HepG2 (cell line): ENCODE measurements around the gene CYP4X1. TPM values are rescaled to one million over a fixed set of nuclear protein-coding genes. Genes with fewer than 3 reads are reported as not detected.

ENCODE experiments used
- ATAC-seq: fragments of 200-7000 bp; cut with Tn5 transposase; 3 replicates; pipeline ENCODE4 v1.9.1; 2020; ENCODE audit warnings: mild to moderate bottlenecking, moderate library complexity
- BruUV-seq: library from RNA; stranded (reverse); fragments of 400-500 nt; replicated peaks from 2 replicates; lab custom pipeline; 2021; lab: Mats Ljungman, UMichigan
- CTCF ChIA-PET: fragments of 300-600 bp; formaldehyde crosslinking; extraction: SDS; loops from one replicate; lab custom pipeline; 2021; ENCODE audit warnings: low total read pairs, inconsistent platforms, low intra/inter-chr PET ratio; lab: Yijun Ruan, JAX
- POLR2A ChIA-PET: fragments of 350-600 bp; sonication (Branson Sonifier 250); formaldehyde crosslinking; loops from one replicate; lab custom pipeline; 2020; ENCODE audit warnings: antibody characterized with exemption, inconsistent platforms; lab: Yijun Ruan, JAX
- DNase-seq: peaks from one replicate; pipeline ENCODE4 v3.0.0-alpha.2; 2015; ENCODE audit warnings: low spot score
- FAIRE-seq: peaks from 3 replicates; lab custom pipeline; 2011; peaks lifted over from hg19 to GRCh38; lab: Jason Lieb, UNC
- H2AFZ ChIP-seq: one replicate; pipeline ENCODE4 v1.6.1; 2011; ENCODE audit warnings: low read length, inconsistent platforms
- H3K27ac ChIP-seq: fragments of 300-600 bp; 3 replicates; pipeline ENCODE4 v1.8.0; 2011; ENCODE audit warnings: mixed run types, mild to moderate bottlenecking, mixed read lengths, low read length, inconsistent platforms; ENCODE audit not compliant: insufficient read depth; ENCODE audit errors: extremely low read length
- H3K27me3 ChIP-seq, 2 experiments: fragments of 200-600 bp in 1 of 2; 2 replicates in 1 of 2; 3 replicates in 1 of 2; pipeline versions ENCODE4 v1.6.0 to v1.8.0; 2011; ENCODE audit warnings: low read length in 2 of 2, mild to moderate bottlenecking in 2 of 2, moderate library complexity in 2 of 2, inconsistent platforms in 1 of 2; ENCODE audit not compliant: insufficient read depth in 2 of 2, control insufficient read depth in 1 of 2
- H3K36me3 ChIP-seq, 2 experiments: fragments of 200-600 bp in 1 of 2; replicated peaks in 1 of 2; 2 replicates in 1 of 2; 3 replicates in 1 of 2; pipeline versions ENCODE4 v1.5.1 to v1.8.0; 2011; ENCODE audit warnings: low read length in 2 of 2, inconsistent platforms in 1 of 2; ENCODE audit not compliant: insufficient read depth in 2 of 2, control insufficient read depth in 1 of 2
- H3K4me1 ChIP-seq: 2 replicates; pipeline ENCODE4 v1.5.1; 2012; ENCODE audit warnings: low read length, inconsistent platforms; ENCODE audit not compliant: insufficient read depth
- H3K4me2 ChIP-seq: 2 replicates; pipeline ENCODE4 v1.6.0; 2011; ENCODE audit warnings: low read depth, low read length, inconsistent platforms
- H3K4me3 ChIP-seq, 3 experiments: fragments of 200-600 bp in 1 of 3; sonication (generic), shearing (Covaris generic) in 1 of 3; replicated peaks in 1 of 3; 2 replicates each; pipeline ENCODE4 v1.5.1; 2011 to 2016; ENCODE audit warnings: low read length in 3 of 3, inconsistent platforms in 2 of 3, low read depth in 2 of 3, mild to moderate bottlenecking in 2 of 3, control low read depth in 1 of 3, mixed read lengths in 1 of 3; ENCODE audit not compliant: insufficient read depth in 1 of 3
- H3K79me2 ChIP-seq: one replicate; pipeline ENCODE4 v1.6.1; 2011; ENCODE audit warnings: low read length, inconsistent platforms; ENCODE audit not compliant: insufficient read depth
- H3K9ac ChIP-seq: 2 replicates; pipeline ENCODE4 v1.6.0; 2011; ENCODE audit warnings: mild to moderate bottlenecking, low read depth, low read length, inconsistent platforms; ENCODE audit not compliant: insufficient read depth
- H3K9me3 ChIP-seq: 2 replicates; pipeline ENCODE4 v1.5.1; 2012; ENCODE audit warnings: mild to moderate bottlenecking, low read length
- H4K20me1 ChIP-seq: 2 replicates; pipeline ENCODE4 v1.6.0; 2011; ENCODE audit warnings: inconsistent platforms, mild to moderate bottlenecking, low read length, moderate library complexity; ENCODE audit not compliant: insufficient read depth
- BHLHE40 ChIP-seq: IDR thresholded peaks from 2 replicates; pipeline ENCODE4 v1.6.1; 2011; ENCODE audit warnings: low read length, improper control_type of control experiment
- ELF3 ChIP-seq: IDR thresholded peaks from 2 replicates; pipeline ENCODE4 v1.6.1; 2016; ENCODE audit warnings: missing genetic modification reagents, missing compliant biosample characterization
- MTA1 ChIP-seq: sonication (generic); formaldehyde crosslinking; IDR thresholded peaks from 2 replicates; pipeline ENCODE4 v1.4.0; 2020; ENCODE audit warnings: missing genetic modification reagents, mild to moderate bottlenecking, borderline replicate concordance
- NONO ChIP-seq, 2 experiments: fragments of 450-650 bp in 1 of 2; sonication (generic) in 1 of 2; formaldehyde crosslinking in 1 of 2; IDR thresholded peaks in 1 of 2; conservative IDR thresholded peaks in 1 of 2; 2 replicates each; pipeline versions ENCODE4 v1.6.1 to v1.8.0; 2017 to 2022; ENCODE audit warnings: mild to moderate bottlenecking in 1 of 2, missing genetic modification reagents in 1 of 2, moderate library complexity in 1 of 2
- POLR2AphosphoS2 ChIP-seq: IDR thresholded peaks from 2 replicates; pipeline ENCODE4 v1.6.1; 2011; ENCODE audit warnings: low read depth, low read length, improper control_type of control experiment
- PTBP1 ChIP-seq: fragments of 200-400 bp; formaldehyde crosslinking; IDR thresholded peaks from 2 replicates; pipeline ENCODE4 v1.6.1; 2018; ENCODE audit warnings: low read length, low read depth; ENCODE audit not compliant: poor library complexity, severe bottlenecking
- SMARCC2 ChIP-seq: fragments of 450-650 bp; IDR thresholded peaks from 2 replicates; pipeline ENCODE4 v1.6.1; 2017; ENCODE audit warnings: antibody characterized with exemption, mild to moderate bottlenecking
- SRF ChIP-seq: IDR thresholded peaks from 2 replicates; pipeline ENCODE4 v1.6.1; 2011; ENCODE audit warnings: mild to moderate bottlenecking, low read depth, low read length, moderate library complexity
- SRSF9 ChIP-seq: fragments of 200-400 bp; formaldehyde crosslinking; IDR thresholded peaks from 2 replicates; pipeline ENCODE4 v1.6.1; 2018; ENCODE audit warnings: borderline replicate concordance, mild to moderate bottlenecking, low read depth, low read length; ENCODE audit not compliant: insufficient read depth, poor library complexity, severe bottlenecking
- ZNF550 ChIP-seq: sonication (generic); formaldehyde crosslinking; IDR thresholded peaks from 2 replicates; pipeline ENCODE4 v1.4.0; 2020; ENCODE audit warnings: mild to moderate bottlenecking, missing genetic modification reagents, borderline replicate concordance
- ZNF567 ChIP-seq: sonication (generic); formaldehyde crosslinking; IDR thresholded peaks from 2 replicates; pipeline ENCODE4 v1.8.1; 2023; ENCODE audit warnings: mild to moderate bottlenecking, missing genetic modification reagents, borderline replicate concordance
- ZNF850 ChIP-seq: sonication (generic); formaldehyde crosslinking; conservative IDR thresholded peaks from 2 replicates; pipeline ENCODE4 v1.9.0; 2021; ENCODE audit warnings: mild to moderate bottlenecking, missing genetic modification reagents
- WGBS: methylation state at CpG from one replicate; pipeline ENCODE4 v1.1.6; 2017; ENCODE audit warnings: low lambda C conversion rate; 5-methylcytosine and 5-hydroxymethylcytosine counted together
- in situ Hi-C: cut with HindIII; loops from 2 replicates; pipeline ENCODE4 v1.10.0; 2017; ENCODE audit warnings: low pct_unique_long_range_greater_than_20kb; ENCODE audit not compliant: extremely low pct_ligation_motif_present
- intact Hi-C: fragments of 100-400 bp; cut with micrococcal nuclease; formaldehyde crosslinking; loops from one replicate; pipeline ENCODE4 v1.10.0; 2022; ENCODE audit not compliant: unreplicated experiment
- polyA plus RNA-seq, 8 experiments: library from polyadenylated mRNA; depleted of rRNA in 3 of 8; stranded (reverse) in 7 of 8; unstranded in 1 of 8; fragments of >200 nt; fragmentation: Illumina TruSeq in 4 of 8; extraction: Trizol in 4 of 8; gene quantifications; 2 replicates each; pipeline versions ENCODE4 v1.2.1 to v1.2.3, GENCODE V29; 2011 to 2016; ENCODE audit warnings: low read depth in 4 of 8, missing spikeins in 1 of 8, mixed read lengths in 1 of 8; ENCODE audit not compliant: insufficient read depth in 1 of 8
- total RNA-seq, 5 experiments: library from RNA; depleted of rRNA; stranded (reverse); fragments of >200 nt; fragmentation: Illumina TruSeq; extraction: Trizol; gene quantifications; 2 replicates each; pipeline ENCODE4 v1.2.3, GENCODE V29; 2016; ENCODE audit warnings: low read depth in 1 of 5
- TF ChIP-seq, protein P1 (sequence below): sonication (generic); formaldehyde crosslinking; IDR thresholded peaks from 2 replicates; pipeline ENCODE4 v1.4.0; 2020; ENCODE audit warnings: low read depth, mild to moderate bottlenecking, missing genetic modification reagents
- TF ChIP-seq, protein P2 (sequence below): sonication (generic); formaldehyde crosslinking; IDR thresholded peaks from 2 replicates; pipeline ENCODE4 v1.5.1; 2020; ENCODE audit warnings: mild to moderate bottlenecking, missing genetic modification reagents

Gene CYP4X1
- total and polyA plus RNA-seq, 2 of the 13 experiments (the other 11 are each of a cell fraction or from before 2014, with no cell fraction given), result 0.07 TPM; not detected in 1

DNA sequence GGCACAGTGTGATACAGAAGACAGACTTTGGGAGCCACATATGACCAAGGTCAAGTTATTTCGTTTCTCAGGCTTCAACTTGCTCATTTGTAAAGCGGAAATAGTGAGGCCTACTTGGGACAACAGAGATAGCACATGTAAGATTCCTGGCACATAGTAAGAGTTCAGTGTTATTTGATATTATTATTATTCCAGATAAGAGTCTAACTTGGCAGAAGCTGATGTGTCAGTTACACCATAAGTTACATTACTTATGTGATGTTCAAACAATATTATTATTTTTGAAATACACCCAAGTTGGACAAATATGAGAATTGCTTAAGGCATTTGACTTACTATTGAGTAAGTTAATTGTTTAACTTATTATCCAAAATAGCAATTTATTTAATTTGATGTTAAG is 10.2 kb upstream of the CYP4X1 start:
- no peak for DNase-seq
- POLR2A ChIA-PET, result no interaction called here
- no peaks in the 10 kb centered on the region; a peak in 1 of 5 replicates for H3K27me3 ChIP-seq
- CTCF ChIA-PET, result no interaction called here
- in situ Hi-C loops (no loop called here), intact Hi-C loops (no loop called here)
- no peak overlapping the region for H3K9ac ChIP-seq
- no peak overlapping the region for H3K27ac ChIP-seq
- H3K4me2 ChIP-seq, result no peak overlapping the region
- WGBS, result 45% methylated on average over 2 of the region's 2 CpGs
- H3K36me3 ChIP-seq, result no peaks in the 10 kb centered on the region
- TF ChIP-seq ZNF567, result no peak
- TF ChIP-seq PTBP1, result no peak
- no peak for TF ChIP-seq BHLHE40
- no peak for TF ChIP-seq NONO (IDR thresholded peaks at IDR 0.05)
- no peak for TF ChIP-seq NONO (CRISPR knock-in tag; conservative IDR thresholded peaks at IDR 0.05)
- TF ChIP-seq ZNF850, result no peak
- no peaks in the 10 kb centered on the region for H3K9me3 ChIP-seq
- BruUV-seq, result no TSS peak
- no peak overlapping the region for H3K4me3 ChIP-seq
- H3K4me1 ChIP-seq, result no peaks in the 10 kb centered on the region
- no peak for ATAC-seq
- H3K79me2 ChIP-seq, result no peaks in the 10 kb centered on the region
- FAIRE-seq, result no peak
- no peaks in the 10 kb centered on the region for H4K20me1 ChIP-seq
- no peak overlapping the region for H2AFZ ChIP-seq

DNA sequence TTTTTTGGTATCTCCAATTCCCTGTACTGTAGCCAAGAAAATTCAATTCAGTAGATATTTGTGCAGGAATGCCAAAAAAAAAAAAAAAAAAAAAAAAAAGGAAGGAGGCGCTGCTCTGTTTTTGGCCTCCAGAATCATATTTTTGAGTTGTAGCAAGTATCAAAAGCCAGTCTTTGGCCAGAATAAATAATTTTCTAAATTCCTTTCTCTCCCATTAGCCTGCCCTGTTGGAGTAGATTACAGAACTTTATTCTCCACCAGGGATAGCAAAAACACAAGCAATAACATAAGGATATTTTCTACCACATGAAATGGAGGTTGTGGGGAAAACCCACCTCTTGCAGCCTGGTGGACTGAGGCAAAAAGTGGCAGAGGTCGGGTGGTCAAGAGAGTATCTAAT is 2.4 kb upstream of the CYP4X1 start:
- FAIRE-seq, result no peak
- ATAC-seq, result no peak
- Histone ChIP-seq H3K4me3 (no peak overlapping the region), H3K9me3 (no peaks in the 10 kb centered on the region), H3K27ac (no peak overlapping the region), H4K20me1 (no peaks in the 10 kb centered on the region), H2AFZ (no peak overlapping the region), H3K27me3 (no peaks in the 10 kb centered on the region; a peak in 1 of 5 replicates), H3K4me1 (no peaks in the 10 kb centered on the region), H3K9ac (no peak overlapping the region), H3K36me3 (no peaks in the 10 kb centered on the region), H3K4me2 (no peak overlapping the region), H3K79me2 (no peaks in the 10 kb centered on the region)
- no peak for DNase-seq
- BruUV-seq, result no TSS peak
- in situ Hi-C loops, result no loop called here
- ChIA-PET CTCF (no interaction called here), POLR2A (no interaction called here)
- intact Hi-C loops, result no loop called here
- WGBS, result 5% methylated on average over 2 of the region's 2 CpGs
- TF ChIP-seq ZNF550, result no peak
- TF ChIP-seq POLR2AphosphoS2, result no peak
- TF ChIP-seq, protein P1, sequence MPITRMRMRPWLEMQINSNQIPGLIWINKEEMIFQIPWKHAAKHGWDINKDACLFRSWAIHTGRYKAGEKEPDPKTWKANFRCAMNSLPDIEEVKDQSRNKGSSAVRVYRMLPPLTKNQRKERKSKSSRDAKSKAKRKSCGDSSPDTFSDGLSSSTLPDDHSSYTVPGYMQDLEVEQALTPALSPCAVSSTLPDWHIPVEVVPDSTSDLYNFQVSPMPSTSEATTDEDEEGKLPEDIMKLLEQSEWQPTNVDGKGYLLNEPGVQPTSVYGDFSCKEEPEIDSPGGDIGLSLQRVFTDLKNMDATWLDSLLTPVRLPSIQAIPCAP, result no peak
- no peak for TF ChIP-seq SRSF9
- no peak for TF ChIP-seq SRF
- no peak for TF ChIP-seq MTA1
- TF ChIP-seq ELF3, result no peak
- TF ChIP-seq SMARCC2, result no peak
- TF ChIP-seq, protein P2, sequence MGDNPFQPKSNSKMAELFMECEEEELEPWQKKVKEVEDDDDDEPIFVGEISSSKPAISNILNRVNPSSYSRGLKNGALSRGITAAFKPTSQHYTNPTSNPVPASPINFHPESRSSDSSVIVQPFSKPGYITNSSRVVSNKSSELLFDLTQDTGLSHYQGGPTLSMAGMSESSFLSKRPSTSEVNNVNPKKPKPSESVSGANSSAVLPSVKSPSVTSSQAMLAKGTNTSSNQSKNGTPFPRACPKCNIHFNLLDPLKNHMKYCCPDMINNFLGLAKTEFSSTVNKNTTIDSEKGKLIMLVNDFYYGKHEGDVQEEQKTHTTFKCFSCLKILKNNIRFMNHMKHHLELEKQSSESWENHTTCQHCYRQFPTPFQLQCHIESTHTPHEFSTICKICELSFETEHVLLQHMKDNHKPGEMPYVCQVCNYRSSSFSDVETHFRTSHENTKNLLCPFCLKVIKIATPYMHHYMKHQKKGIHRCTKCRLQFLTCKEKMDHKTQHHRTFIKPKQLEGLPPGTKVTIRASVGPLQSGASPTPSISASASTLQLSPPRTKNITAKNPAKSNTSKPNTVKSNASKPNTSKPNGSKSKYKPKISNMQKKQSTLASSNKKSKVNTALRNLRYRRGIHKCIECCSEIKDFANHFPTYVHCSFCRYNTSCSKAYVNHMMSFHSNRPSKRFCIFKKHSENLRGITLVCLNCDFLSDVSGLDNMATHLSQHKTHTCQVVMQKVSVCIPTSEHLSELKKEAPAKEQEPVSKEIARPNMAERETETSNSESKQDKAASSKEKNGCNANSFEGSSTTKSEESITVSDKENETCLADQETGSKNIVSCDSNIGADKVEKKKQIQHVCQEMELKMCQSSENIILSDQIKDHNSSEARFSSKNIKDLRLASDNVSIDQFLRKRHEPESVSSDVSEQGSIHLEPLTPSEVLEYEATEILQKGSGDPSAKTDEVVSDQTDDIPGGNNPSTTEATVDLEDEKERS, result no peak
